Epithelial cell of esophagus (primary cell): ENCODE measurements around the gene RBM20.
"Not testable (repeated sequence)": the region's sequence is repeated elsewhere in the genome, so short reads cannot be mapped to it uniquely, and the experiment has no call there.

Experiments used
- DNase-seq: peaks from one replicate; pipeline ENCODE4 v3.0.0; 2010; ENCODE audit warnings: low read depth
- H3K4me3 ChIP-seq: 2 replicates; pipeline ENCODE4 v1.5.1; 2011; ENCODE audit warnings: mild to moderate bottlenecking, low read length, control low read depth
- CTCF ChIP-seq: IDR thresholded peaks from 2 replicates; pipeline ENCODE4 v1.5.1; 2011; ENCODE audit warnings: low read depth, mild to moderate bottlenecking, low read length, control low read depth, inconsistent platforms; ENCODE audit not compliant: insufficient read depth; ENCODE audit errors: missing control alignments

The RBM20 gene

GRCh38 chr10:110636572-110636931 is 7.6 kb upstream of the RBM20 start:
- no peak overlapping the region for H3K4me3 ChIP-seq
- no peak for DNase-seq
- TF ChIP-seq CTCF = no peak

GRCh38 chr10:110636932-110637557 is 7.1 kb upstream of the RBM20 start:
- no peak for TF ChIP-seq CTCF
- DNase-seq = no peak
- H3K4me3 ChIP-seq = no peak overlapping the region

DNA sequence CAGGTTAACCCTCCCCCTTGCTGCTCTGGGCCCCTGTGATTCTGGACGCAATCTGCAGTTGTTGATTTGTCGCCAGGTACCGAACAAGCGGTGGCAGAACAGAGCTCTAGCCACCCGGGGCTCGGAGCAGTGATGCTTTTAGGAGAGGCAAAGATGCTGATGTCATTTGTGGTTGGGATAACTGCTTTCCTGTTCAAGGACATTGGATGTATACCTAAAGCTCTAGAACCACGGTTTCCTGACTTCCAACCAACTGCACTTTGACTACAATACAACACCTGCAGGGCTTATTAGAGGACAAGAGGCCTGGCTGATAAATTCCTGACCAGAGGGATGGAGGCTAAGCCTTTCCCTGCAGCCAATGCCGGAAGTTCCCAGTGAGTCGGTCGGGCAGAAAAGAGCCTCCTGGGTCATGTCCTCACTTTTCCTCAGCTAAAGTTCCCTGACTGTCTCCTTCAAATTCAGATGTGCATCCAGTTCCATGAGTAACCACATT is 6.5 kb upstream of the RBM20 start:
- DNase-seq = no peak
- TF ChIP-seq CTCF = no peak
- H3K4me3 ChIP-seq = no peak overlapping the region

DNA sequence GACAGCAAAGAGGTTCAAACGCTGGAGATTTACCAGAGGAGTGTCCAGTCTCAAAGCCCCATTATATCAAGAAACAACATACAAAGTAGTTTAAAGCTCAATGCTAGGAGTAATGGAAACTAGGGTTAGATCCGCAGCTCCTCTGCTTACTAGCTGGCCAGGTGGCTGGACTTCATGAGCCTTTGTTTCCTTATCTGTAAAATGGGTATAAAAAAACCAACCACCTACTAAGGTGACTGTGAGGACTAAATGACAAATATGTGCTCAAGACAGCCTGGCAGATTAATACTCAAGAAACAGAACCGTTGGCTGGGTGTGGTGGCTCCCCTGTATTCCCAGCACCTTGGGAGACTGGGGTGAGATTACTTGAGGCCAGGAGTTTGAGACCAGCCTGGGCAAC is 5.8 kb upstream of the RBM20 start:
- no peak for TF ChIP-seq CTCF
- H3K4me3 ChIP-seq = no peak overlapping the region
- no peak for DNase-seq

DNA sequence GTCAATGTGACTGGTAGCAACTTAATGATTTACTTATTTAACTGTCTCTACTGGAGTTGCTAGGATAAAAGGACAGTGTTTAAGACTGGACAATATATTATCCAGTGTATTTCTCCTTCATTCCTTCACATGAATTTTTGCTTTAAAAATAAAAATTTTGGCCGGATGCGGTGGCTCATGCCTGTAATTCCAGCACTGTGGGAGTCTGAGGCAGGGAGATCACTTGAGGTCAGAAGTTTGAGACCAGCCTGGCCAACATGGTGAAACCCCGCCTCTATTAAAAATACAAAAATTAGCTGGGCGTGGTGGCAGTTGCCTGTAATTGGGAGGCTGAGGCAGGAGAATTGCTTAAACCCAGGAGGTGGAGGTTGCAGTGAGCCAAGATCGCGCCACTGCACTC is 5.1 kb upstream of the RBM20 start:
- DNase-seq, H3K4me3 ChIP-seq: not testable (repeated sequence)

DNA sequence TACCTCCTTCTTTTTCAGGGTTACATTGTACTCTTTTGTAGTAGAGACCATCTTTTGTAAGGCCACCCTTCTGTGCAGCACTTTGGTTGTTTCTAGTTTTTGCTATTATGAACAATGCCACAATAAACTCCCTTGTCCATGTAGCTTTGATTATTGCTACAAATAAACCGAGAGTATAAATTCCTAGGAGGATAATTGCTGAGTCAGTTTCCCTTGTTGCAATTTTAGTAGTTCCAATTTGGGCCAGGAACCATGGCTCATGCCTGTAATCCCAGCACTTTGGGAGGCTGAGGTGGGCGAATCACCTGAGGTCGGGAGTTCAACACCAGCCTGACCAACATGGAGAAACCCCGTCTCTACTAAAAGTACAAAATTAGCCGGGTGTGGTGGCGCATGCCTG is 4.3 kb upstream of the RBM20 start:
- not testable (repeated sequence) for H3K4me3 ChIP-seq, DNase-seq

- peak; percentile 65 for DNase-seq
- no peak for TF ChIP-seq CTCF
- no peak overlapping the region for H3K4me3 ChIP-seq
Observed at GRCh38 chr10:110641256-110641655, 2.9 kb upstream of the RBM20 start.

DNA sequence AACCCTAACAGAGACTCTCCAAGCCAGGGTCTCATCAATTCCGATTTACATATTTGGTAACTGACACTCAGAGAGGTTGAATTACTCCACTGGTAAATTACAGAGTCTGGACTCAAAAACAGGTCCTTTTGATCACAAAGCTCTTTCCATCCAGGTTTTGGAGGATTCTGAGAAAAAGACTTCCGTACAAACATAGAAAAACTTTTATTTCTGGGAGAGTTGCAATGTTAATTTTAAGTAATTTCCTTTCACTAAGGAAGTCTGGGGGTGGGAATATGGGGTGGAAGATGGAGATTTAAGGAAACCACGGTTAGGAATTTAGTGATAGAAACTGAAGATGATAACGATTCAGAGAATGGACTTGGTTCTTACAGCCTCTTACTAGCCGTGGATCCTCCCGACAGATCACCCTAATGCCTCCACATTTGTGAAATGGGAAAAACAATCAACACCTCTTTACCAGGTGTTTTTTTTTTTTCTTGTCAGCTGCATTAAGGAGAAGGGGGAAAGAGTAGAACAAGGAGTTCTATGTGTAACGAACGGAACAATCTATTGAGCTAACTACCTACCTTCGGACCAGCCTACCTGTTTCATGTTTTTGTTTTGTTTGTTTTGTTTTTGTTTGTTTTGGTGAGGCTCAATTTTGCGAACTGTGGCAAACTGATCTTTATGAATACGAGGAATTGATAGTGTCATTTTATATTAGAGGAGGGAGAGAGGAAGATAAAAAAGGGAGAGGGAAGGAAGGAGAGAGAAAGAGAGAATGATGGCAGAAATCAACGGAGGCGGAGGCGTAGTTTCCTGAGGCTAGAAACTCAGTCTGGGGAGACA is 1.7 kb upstream of the RBM20 start:
- no peak overlapping the region for H3K4me3 ChIP-seq
- TF ChIP-seq CTCF = no peak
- DNase-seq = no peak
